Measurements from ENCODE around the gene CCDC88B.
A peak's percentile ranks its signal among the peaks of the same experiment; 100 is the strongest.
"Not testable (repeated sequence)": the region's sequence is repeated elsewhere in the genome, so short reads cannot be mapped to it uniquely, and the experiment has no call there.

CCDC88B gene

DNA sequence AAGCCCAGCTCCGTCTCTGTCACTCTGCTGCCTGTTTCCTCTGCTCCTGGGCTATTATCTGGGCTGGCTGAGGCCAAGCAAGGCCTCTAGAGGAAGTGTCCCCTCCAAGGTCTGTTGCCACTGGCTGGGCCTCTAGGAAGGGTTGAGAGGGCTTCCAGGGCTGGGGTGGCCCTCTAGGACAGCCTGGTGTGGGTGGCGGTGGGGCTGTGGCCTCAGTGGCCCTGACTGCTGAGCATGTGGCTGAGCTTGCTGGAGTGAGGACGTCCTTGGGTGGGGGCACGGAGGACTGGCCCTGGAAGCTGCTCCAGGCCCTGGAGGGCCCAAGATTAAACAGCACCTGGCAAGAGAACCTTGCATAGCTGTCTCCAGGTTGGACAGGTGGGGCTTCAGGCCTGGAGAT lies 16.0 kb upstream of the CCDC88B start:
- not testable (repeated sequence) for DNase-seq

DNA sequence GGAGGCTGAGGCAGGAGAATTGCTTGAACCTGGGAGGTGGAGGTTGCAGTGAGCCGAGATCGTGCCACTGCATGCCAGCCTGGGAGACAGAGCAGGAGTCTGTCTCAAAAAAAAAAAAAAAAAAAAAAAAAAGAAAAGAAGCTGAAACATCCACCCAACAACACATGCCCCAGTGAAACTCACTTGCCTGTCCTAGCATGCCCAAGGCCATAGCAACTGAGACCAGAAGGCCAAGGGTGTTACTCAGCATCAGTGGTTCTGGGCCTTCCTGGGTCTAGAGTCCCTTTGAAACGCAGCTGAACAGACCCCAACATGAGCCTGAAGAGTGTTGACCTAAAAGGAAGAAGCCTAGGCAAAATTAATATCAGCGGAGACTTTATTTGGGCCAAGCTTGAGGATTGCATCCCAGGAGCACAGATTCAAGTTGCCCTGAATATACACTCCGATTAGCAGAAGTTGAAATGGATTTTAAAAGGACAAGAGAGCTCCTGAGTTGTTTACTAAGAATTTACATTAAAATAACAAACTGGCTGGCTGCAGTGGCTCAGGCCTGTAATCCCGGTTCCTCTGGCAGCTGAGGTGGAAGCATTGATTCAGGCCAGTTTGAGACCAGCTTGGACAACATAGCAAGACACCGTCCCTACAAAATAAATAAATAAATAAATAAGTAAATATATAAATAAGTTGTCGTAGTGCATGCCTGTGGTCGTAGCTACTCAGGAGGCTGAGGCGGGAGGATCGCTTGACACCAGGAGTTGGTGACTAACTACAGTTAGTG lies 15.1 kb upstream of the CCDC88B start:
- DNase-seq, result no peak

DNA sequence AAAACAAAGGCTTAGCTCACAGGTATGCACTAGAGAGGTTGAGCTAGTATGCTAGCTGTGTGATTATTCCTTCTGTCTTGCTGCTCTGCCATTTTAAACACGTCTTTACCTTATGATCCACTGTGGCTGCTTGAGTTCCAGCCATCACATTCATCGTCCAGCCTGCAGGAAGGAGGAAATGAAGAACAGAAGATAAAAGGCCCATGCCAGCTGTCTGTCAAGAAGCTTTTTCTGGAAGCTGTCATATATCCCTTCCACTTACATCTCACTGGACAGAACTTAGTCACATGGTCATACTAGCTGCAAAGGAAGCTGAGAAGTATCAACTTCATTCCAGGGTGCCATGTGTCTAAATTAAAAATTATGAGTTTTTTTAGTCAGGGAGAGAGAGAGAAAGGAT lies 12.6 kb upstream of the CCDC88B start:
- DNase-seq, result no peak

DNA sequence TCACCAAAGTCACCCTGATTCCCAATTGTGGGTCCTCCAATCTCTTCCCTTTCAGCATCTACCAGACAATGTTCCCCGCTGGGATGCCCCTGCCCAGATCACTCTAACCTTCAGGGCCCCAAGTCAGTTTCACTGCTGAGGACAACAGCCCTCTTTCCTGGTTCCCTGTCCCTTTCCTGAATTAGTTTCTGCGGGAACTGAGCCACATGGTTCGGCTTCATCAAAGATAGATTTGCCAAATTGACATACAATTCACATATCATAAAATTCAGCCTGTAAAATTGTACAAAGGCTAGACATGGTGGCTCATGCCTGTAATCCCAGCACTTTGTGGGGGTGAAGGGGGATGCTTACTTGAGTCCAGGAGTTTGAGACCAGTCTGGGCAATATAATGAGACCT lies 12.0 kb upstream of the CCDC88B start:
- DNase-seq, result no peak

DNA sequence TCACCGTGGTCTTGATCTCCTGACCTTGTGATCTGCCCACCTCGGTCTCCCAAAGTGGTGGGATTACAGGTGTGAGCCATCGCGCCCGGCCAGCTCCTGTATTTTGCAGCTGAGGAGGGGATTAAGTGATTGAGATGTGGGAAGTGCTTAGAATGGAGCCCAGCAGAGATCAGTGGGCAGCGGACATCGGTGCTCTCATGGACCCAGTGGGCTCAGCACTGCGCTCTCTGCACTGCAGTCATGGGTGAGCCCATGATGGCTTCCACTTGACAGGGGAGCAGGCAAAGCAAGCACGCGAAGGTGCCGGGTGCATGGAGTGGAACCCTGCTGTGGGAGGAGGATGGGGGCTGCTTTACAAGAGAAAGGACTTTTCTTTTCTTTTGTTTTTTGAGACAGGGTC lies 9.1 kb upstream of the CCDC88B start:
- no peak for DNase-seq

DNA sequence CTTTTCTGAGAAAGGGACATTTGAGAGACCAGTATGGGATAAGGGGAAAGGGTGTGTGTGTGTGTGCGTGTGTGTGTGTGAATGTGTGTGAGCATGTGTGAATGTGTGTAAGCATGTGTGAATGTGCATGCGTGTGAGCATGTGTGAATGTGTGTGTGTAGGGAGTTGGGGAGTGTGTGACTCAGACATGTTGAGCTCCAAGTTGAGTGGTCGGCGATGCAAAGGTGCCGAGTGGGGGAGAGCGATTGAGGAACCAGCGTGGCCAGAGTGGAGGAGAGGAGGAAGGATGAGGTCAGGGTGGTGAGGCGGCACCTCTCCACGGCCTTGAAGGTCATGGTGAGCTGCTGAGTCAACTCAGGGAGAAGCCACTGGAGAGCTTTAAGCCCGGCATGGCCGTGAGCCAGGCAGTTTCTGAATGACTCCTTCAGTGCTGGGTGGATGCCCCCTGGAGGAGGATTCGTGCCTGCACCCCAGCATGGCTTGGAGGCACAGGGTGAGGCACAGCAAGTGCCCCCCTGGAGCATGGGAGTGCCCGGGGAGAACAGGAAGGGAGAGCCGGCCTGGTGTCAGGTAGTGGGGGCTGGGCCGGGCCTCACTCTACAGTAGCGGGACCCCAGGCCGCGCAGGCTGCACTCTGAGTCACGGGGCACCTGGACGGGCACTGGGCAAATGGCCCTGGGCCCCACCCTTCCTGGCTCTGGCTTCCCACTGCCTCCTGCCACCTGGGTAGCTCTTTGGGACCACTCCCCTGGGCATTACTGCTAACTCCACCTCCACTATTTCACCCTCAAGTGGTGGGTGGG lies 8.2 kb upstream of the CCDC88B start:
- DNase-seq, result peak; percentile 82

DNA sequence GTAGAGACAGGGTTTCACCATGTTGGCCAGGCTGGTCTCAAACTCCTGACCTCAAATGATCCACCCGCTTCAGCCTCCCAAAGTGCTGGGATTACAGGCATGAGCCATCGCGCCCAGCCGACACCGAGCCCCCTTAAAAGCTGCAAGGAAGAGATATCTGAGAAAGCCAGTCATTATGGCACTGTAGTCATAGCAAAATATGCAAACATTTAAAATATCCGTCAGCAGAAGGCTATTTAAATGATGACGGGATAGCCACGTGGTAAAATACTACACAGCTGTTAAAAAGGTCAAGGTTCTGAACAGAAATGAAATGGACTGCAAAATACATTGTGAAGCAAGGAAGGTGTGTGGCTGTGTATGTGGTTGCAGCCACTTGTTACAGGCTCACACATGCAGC lies 6.4 kb upstream of the CCDC88B start:
- DNase-seq, result no peak

DNA sequence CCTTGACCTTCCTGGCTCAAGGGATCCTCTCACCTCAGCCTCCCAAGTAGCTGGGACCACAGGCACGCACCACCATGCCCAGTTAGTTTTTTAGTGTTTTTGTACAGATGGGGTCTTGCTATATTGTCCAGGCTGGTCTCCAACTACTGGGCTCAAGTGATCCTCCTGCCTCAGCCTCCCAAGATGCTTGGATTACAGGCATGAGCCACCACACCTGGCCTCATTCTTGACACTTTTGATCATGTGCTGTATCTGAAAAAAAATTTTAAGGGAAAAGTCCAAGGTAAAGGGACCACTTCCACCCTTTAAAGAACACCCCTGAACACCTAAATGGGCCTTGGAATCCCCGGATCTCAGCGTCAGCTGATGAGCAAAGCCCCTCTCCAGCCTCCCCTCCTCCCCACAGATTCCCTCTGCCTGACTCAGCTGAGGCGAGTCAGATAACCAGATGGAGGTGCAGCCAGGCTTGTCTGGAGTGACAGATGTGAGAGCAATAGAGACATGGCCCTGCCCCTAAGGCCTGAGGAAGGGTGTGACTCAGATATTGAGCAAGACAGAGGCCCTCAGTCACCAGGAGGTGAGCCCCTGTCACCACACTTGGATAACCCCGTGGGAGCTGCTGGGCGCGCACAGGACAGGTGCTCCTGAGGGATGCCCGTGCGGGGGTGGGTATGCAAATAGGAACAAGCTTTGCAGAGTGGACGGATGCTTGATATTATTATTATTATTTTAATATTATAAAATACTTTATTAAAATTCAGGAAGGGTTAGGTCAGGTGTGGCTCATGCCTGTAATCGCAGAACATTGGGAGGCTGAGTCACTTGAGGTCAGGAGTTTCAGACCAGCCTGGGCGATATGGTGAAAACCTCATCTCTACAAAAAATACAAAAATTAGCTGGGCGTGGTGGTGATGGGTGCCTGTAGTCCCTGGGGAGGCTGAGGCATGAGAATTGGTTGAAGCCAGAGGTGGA lies 5.0 kb upstream of the CCDC88B start:
- DNase-seq, result peak; percentile 62

DNA sequence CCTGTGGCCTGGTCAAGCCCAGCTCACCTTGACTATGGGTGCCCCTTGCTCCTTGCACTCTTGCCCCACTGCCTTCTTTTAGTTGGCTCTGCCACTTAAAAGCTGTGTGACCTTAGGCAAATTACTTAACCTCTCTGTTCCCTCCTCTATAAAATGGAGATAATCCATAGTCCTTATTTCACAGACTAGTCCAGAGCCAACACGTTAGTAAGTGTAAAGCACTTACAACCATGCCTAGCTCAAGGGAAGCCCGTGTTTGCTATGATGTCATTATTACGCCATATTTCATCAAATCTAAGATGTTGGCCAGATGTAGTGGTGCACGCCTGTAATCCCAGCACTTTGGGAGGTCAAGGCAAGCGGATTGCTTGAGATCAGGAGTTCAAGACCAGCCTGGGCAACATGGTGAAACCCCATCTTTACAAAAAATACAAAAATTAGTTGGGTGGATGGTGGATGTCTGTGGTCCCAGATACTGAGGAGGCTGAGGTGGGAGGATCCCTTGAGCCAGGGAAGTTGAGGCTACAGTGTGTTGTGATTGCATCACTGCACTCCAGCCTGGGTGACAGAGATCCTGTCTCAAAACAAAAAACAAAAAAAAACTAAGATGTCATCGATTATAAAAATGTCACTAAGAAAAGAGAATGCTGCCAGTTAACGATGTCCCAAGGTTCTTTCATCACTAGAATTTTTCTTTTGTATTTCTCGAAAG lies 2.3 kb upstream of the CCDC88B start:
- DNase-seq, result no peak

DNA sequence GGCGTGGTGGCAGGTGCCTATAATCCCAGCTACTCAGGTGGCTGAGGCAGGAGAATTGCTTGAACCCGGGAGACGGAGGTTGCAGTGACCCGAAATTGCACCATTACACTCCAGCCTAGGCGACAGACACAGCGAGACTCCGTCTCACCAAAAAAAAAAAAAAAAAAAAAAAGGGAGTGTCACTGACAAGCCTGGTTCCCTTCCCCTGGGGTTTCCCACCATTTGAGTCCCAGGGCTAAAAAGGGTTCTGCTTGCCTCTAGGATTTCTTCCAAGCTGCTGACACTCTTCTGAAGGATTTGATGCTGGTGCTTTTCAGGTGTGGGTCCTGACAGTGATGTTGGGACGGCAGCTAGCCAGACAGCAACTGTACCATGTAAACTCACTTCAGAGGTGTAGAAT lies 1.3 kb upstream of the CCDC88B start:
- DNase-seq, result no peak

DNA sequence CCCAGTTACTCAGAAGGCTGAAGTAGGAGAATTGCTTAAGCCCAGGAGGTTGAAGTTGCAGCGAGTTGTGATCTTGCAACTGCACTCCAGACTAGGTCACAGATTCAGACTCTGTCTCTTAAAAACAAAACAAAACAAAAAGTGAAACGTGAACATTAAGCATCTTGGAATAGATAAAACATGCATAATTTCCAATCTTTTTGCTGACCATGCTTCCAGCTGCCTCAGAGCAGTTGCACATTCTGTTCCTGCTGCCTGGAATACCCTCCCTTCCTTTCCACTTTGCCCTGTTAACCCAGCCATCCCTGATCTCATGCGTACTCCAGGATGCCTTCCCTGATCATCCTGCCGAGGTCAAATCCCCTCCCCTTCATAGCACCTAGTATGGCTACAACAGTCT lies 718 bp upstream of the CCDC88B start:
- no peak for DNase-seq

DNA sequence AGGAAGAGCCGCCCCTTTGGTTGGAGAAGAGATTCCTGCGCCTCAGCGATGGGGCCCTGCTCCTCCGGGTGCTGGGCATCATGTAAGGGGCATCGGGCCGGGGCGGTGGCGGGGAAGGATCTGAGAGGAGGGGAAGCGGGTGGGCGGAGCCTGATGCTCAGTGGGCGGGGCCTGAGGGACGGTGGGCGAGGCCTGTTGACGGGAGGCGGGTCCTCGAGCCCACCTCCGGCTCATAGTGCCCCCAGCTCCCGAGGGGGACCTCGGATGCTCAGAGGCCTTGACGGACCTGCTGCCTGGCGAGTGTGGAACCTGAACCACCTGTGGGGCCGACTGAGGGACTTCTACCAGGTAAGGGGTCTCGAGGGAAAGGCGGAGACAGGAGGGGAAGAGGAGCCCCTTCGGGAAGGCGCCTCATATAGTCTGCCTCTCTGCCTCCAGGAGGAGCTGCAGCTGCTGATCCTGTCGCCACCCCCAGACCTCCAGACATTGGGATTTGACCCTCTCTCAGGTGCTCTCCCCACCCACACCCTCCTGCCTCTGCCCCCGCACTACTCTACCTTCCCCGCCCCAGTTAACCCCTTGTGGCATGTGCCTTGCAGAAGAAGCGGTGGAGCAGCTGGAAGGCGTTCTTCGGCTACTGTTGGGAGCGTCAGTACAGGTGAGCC lies 799 bp downstream of the CCDC88B start:
- no peak for DNase-seq

DNA sequence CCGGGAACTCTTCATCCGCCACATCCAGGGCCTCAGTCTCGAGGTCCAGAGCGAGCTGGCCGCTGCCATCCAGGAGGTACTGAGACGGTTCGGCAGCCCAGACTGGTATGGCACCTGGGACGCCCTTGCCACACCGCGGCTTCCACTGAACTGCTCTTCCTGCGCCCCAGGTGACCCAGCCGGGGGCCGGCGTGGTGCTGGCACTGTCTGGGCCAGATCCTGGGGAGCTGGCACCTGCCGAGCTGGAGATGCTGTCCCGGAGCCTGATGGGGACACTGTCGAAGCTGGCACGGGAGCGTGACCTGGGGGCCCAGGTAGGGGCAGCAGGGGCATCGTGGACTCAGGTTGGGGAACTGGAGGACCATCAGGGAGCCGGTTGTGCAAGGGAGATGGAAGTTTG lies 1.4 kb downstream of the CCDC88B start:
- no peak for DNase-seq

DNA sequence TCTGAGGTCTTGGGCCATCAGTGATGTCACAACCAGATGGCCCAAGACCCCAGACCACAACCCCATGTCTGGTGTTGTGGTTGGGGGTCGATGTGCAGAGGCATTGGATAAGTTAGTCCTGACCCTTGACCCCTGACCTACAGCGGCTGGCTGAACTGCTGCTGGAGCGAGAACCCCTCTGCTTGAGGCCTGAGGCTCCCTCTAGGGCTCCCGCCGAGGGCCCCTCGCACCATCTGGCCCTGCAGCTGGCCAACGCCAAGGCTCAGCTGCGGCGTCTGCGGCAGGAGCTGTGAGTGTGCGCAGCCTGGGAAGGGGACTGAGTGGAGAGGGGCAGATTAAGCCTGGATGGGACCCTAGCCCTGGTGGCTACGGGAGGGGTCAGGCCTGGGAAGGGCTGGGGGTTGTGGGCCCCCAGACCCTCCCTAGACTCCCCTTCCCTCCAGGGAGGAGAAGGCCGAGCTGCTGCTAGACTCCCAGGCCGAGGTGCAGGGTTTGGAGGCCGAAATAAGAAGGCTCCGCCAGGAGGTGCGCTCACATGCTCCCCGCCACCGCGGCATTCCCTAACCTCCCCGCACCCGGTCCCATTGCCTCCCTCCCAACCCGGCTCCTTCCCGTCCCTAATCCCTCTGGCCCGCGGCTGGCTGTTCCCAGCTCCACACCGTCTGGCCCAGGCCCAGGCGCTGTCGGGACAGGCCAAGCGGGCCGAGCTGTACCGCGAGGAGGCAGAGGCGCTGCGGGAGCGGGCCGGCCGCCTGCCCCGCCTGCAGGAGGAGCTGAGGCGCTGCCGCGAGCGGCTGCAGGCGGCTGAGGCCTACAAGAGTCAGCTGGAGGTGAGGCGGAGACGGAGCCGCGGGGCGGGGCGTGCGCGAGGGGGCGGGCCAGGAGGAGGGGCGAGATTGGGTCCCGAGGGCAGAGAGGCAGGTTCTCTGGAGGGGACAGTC lies 2.1 kb downstream of the CCDC88B start:
- peak; percentile 81 for DNase-seq

DNA sequence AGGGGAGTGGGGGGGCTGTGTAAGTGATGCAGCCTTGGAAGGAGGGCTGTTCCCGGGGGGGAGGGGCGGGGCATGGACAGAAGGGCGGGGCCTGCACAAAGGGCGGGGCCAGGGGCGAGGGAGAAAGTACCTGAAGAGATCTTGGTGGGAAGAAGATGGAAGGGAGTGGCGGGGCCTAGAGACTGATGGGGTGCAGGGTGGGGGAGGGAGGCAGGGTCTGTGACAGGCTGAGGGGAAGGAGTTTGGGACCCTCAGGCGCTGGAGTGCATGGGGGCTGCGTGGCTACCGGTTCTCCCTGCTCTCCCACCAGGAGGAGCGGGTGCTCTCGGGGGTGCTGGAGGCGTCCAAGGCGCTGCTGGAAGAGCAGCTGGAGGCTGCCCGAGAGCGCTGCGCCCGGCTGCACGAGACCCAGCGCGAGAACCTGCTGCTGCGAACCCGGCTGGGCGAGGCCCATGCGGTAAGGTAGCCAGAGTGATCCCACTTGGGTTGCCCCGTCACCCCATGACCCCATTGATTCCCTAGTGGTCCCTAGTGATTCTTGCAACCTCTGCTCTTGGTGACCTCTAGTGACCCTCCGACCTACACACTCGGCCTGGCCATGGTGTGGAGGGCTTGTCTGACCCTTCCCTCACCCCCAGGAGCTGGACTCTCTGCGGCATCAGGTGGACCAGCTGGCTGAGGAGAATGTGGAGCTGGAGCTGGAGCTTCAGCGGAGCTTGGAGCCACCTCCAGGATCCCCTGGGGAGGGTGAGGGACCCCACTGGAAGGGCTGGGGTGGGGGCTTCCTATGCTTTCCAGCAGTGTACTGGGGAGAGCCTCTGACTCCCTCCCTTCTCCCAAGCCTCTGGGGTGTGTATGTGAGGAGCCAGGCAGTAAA lies 3.1 kb downstream of the CCDC88B start:
- no peak for DNase-seq

DNA sequence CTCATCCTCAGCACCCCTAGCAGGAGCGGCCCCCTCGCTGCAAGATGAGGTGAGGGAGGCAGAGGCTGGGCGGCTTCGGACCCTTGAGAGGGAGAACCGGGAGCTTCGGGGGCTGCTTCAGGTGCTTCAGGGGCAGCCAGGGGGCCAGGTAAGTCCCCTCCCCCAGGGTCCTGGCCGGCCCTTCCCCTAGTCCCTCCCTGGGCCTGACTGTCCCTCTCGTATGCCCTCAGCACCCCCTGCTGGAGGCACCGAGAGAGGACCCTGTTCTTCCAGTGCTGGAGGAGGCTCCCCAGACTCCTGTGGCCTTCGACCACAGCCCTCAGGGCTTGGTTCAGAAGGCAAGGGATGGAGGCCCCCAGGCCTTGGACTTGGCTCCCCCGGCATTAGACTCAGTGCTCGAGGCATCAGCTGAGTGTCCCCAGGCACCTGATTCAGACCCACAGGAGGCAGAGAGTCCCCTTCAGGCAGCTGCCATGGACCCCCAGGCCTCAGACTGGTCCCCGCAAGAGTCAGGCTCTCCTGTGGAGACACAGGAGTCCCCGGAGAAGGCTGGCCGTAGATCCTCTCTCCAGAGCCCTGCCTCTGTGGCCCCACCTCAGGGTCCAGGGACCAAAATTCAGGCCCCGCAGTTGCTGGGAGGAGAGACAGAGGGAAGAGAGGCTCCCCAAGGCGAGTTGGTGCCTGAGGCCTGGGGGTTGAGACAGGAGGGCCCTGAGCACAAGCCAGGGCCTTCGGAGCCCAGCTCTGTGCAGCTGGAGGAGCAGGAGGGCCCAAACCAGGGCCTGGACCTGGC lies 4.0 kb downstream of the CCDC88B start:
- no peak for DNase-seq

DNA sequence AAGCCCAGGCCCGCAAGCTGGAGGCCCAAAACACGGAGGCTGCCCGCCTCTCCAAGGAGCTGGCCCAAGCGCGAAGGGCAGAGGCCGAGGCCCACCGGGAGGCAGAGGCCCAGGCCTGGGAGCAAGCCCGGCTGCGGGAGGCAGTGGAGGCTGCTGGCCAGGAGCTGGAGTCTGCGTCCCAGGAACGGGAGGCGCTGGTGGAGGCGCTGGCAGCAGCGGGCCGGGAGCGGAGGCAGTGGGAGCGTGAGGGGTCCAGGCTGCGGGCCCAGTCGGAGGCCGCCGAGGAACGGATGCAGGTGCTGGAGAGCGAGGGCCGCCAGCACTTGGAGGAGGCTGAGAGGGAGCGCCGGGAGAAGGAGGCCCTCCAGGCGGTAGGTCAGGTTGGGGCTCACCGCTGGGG lies 4.8 kb downstream of the CCDC88B start:
- DNase-seq, result no peak

DNA sequence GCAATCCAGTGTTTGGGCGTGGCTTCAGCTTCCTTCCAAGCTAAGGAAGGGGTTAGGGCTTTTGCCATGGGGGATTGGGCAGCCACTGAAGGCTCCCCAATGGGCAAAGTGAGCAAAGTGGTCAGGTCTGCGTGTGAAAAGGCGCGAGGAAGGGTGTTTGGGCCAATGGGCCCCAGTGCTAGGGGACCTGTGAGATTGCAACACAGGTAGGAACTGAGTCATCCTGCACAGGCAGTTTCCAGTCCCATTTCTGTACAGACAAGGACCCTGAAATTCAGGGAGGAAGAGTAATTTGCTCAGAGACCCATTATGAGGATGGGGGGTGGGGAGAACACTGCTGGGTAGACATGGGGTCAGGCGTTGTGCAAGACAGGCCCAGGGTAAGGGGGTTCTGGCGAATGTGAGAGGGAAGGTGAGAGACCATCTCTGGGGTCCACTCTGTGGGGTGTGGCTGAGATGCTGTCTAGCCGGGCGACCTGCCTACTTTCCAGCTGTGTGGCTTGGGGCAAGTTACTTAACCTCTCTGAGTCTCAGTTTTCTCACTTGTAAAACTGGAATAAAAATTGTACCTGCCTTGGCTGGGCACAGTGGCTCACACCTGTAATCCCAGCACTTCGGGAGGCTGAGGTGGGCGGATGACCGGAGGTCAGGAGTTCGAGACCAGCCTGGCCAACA lies 7.3 kb downstream of the CCDC88B start:
- no peak for DNase-seq
